GM12892 (cell line): ENCODE results near the gene UTS2R.

Experiments used
- POLR2A ChIP-seq: IDR thresholded peaks from 2 replicates; pipeline ENCODE4 v1.6.1; 2011; ENCODE audit warnings: low read depth, low read length, control low read depth
- POLR2AphosphoS5 ChIP-seq: IDR thresholded peaks from 2 replicates; pipeline ENCODE4 v1.6.1; 2011; ENCODE audit warnings: low read depth, low read length, control low read depth
- TAF1 ChIP-seq: IDR thresholded peaks from 2 replicates; pipeline ENCODE4 v1.6.1; 2011; ENCODE audit warnings: low read depth, mild to moderate bottlenecking, control low read depth, low read length, borderline replicate concordance

DNA sequence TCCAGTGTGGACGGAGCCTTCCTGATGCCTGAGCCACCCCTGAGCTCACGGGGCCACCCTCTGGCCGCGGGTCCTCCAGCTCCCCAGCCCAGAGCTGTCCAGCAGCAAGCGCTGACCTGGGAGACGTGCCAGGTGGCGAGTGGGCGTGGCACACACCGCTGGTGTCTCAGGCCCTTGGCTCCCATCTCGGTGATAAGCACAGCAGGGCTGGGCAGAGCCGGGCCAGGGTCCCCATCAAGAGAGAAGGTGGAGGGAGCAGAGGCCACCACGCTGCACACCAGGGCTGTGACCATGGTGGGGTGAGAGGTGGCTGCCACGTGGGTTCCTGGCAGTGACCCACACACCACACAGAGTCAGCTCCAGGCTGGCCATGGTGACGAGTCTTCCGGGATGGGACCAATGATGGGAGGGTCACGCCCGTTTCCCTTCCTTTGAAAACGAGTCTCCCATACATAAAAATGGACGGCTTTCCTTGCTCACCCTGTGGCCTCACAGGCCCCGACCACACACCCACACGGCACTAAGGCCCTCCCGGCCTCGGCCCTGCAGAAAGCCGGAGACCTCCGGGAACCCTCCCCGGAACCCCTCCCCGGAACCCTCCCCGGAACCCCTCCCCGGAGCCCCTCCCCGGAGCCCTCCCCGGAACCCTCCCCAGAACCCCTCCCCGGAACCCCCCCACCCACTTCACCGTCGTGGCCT, 16.8 kb downstream of the UTS2R start:
- TF ChIP-seq POLR2AphosphoS5 (no peak), POLR2A (no peak), TAF1 (no peak)
